HL-60/S4 treated with phorbol 12-myristate 13-acetate at 8.2 ng/mL for 4 days and 3 days (cell line): ENCODE measurements around the gene CER1.
"Not testable (repeated sequence)": the region's sequence is repeated elsewhere in the genome, so short reads cannot be mapped to it uniquely, and the experiment has no call there.

Experiments used
- in situ Hi-C: fragments of 300-500 bp; cut with MboI; formaldehyde crosslinking; loops from 2 replicates; pipeline ENCODE4 v1.15.0; 2022; ENCODE audit warnings: low sequenced_read_pairs

The CER1 gene

DNA sequence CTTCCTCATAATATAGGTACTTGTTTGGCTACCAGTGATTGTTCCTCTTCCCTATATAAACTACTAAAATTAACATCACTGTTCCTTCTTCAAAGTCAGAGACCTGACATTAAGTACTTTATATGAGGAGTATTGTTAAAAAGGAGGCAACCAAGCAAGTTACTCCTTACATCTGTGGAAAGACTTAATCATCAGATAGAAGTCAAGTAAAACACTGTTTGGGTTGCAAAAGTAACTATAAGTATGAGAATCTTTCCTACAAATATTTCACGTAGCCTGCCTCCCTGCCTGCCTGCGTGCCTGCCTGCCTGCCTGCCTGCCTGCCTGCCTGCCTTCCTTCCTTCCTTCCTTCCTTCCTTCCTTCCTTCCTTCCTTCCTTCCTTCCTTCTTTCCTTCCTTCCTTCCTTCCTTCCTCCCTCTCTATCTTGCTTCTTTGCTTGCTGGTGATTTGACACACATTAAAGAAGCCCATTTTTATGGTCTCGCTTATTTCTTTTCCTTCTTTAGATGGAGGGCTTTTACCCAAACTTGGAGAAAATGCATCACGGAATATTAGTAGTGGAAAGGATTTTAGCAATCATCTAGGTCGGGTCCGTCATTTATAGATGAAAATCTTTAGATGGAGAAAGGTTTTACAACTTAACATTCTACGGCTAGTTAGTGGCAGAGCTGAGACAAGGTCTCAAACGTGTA lies 3.2 kb downstream of the CER1 start:
- in situ Hi-C loops = no loop called here

GRCh38 chr9:14715102-14715501 lies 7.4 kb downstream of the CER1 start:
- in situ Hi-C loops = no loop called here

DNA sequence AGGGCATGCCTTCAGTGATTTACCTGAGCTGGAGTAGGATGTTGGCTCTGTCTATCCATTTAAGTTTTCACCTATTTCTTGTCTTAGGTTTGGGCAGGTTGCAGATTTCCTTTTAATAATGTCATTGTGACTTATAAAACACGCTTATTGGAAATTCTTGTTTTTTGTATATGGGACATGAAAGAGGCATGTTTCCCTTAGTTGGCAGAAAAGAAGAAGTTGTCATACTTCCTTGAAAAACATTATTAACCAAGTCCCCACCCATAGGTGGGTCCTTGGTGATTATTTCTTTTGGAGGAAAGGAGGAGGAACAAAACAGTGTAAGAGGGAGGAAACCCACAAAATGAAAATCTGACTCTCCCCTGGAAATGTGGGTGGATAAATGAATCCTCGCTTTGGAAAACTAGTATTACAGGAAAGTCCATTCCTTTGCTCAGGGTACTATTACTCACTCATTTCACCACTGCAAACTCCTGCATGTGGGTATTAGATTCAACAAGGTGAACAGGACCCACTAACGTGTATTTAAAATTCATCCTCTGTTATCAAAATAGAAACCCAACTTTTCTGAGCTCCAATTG lies 9.3 kb downstream of the CER1 start:
- in situ Hi-C loops = no loop called here

DNA sequence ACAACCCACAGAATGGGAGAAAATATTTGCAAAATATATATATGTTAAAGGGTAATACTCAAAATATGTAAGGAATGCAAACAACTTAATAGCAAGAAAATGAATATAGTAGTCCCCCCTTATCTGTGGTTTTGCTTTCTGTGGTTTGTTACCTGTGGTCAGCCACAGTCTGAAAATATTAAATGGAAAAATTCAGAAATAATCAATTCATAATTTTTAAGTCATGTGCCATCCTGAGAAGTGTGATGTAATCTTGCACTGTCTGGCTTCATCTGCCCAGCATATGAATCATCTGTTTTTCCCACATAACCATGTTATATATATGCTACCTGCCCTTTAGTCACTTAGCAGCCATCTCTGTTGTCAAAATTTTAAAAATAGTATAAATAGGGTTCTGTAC lies 11.7 kb downstream of the CER1 start:
- in situ Hi-C loops = no loop called here

DNA sequence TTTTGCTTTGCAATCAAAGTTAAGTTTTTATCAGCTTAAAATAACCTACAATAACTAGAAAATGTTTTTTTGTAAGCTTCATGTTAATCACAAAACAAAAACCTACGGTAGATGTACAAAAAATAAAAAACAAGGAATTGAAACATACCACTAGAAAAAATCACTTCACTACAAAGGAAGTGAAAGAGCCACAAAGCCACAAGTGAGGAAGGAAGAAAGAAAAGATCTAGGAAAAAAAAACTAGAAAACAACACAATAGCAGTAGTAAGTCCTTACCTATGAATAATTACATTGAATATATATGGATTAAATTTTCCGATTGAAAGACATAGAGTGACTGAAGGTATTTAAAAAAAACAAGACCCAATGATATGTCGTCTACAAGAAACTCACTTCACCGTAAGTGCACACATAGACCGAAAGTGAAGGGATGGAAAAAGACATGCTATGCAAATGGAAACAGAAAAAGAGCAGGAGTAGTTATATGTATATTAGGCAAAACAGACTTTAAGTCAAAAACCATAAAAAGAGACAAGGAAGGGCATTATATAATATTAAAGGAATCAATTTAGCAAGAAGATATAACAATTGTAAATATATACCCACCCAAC lies 15.9 kb downstream of the CER1 start:
- in situ Hi-C loops = no loop called here

DNA sequence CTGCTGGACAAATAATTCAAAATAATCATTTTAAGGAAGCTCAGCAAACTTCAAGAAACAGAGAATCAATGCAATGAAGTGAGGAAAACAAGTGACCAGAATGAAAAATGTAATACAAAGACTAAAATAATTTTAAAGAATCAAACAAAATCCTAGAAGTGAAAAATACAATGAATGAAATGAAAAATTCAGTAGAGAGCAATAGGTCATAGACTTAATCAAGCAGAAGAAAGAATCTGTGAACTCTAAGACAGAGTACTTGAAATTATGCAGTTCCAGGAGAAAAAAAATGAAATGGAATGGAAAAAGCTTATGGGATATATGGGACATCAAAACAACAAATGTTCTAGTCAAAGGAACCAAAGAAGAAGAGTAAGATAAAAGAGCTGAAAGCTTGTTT lies 17.5 kb downstream of the CER1 start:
- in situ Hi-C loops = no loop called here

DNA sequence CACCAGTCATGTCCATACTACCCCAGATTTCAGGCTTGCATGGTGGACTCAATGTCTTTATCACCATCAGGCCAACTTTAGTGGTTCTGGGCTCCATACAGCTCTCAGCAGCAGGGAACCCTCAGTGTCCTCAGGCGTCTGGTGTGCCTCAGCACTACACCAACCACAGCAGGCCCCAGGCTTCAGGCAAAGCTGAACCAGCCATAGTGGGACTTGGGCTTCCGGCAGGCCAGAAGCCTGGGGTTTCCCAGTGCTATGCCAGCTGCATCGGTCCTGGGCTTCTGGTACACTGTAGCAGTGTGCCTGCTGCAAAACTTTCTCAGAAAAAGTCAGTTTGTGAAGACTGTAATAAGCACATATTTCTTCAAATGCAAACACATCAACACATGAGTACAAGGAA lies 18.3 kb downstream of the CER1 start:
- in situ Hi-C loops = no loop called here

GRCh38 chr9:14702200-14702720 lies 20.3 kb downstream of the CER1 start:
- in situ Hi-C loops = no loop called here

DNA sequence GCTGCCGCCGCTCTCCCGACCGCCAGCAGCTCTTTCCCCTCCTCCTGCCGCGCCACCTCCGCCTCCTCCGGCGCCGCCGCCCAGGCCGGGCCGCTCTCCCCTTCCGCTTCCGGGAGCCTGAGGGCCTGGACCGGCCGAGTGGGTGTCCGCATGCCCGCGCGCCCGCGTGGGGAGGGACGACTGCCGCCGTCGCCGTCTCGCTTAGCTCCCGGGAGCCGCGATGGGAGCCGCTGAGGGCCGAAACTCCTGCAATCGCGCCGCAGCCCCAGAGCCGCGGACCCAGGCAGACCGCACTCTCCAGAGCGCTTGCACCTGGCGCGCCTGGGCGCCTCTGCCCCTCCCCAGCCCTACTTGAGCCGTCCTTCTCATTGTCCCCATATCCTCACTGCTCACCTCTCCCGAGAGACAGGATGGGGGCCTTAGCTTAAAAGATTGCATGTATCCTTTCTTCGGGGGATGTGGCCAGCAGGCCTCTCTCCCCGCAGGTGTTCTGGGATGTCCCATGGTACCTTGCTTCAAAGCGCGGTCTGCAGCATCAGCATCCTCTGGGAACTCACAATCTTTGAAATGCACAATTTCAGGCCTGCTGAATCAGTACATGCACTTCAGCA lies 29.2 kb downstream of the CER1 start, which contains the start of gene ZDHHC21:
Gene ZDHHC21, minus strand, starts transcription at position 182 of the 611 bp plus-strand sequence. CDS start 19,092 bp downstream, outside the sequence.
- in situ Hi-C loops = no loop called here

GRCh38 chr9:14692470-14693250 lies 29.9 kb downstream of the CER1 start:
- in situ Hi-C loops = no loop called here

DNA sequence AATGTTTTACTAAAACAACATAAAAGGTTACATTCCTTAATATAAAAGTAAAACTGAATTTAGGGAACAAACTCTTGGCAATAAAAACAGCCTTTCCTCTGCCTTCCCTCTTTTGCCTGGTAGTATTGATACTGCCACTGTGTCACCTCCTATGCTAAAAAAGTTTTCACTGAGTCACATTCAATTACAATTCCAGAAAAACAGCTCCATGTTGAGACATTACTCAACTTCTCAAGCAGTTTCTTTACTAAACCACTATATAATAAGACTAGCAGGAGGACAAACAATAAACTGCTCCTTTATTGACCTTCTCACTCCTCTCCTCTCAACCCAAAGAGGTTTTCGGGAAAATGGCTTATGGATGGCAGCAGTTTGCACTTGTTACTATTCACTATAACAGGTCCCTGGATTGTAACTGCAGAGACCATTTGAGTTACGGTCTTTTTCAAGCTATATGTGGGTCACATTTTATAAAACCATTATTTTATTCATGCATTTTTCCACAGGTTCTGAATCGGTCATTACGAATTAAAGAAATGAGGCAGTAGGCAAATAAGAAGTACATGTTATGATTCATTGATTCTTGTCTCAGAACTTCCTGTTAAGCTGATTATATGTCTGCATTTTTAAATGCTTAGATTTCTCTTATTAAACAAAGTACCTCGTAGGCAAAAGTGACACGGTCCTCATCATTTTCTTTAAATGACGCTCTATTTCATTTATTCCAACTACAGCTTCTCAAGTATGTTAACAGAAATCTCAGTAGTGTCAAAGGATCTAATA lies 31.4 kb downstream of the CER1 start:
- in situ Hi-C loops = no loop called here

GRCh38 chr9:14687042-14687719 lies 35.4 kb downstream of the CER1 start:
- in situ Hi-C loops = no loop called here

GRCh38 chr9:14686168-14686567 lies 36.4 kb downstream of the CER1 start:
- in situ Hi-C loops = no loop called here

GRCh38 chr9:14682616-14683015 lies 39.9 kb downstream of the CER1 start:
- in situ Hi-C loops = not testable (repeated sequence)

DNA sequence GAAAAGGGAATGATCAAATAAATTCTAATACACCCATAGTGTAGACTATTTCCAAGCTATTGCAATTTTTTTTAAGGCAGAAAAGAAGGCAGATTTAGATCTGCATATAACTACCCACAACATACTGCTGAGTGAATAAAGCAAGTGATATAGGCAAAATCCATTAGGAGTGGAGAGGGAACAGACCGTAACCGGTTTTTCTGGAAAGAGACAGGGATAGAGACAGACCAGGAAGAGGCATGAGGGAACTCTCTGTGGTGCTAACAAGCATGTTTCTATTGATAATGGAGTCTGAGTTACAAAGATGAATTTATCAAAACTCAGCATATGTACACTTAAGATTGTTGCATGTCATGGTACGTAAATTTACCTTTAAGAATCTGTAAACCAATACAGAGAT lies 43.8 kb downstream of the CER1 start:
- in situ Hi-C loops = no loop called here

- in situ Hi-C loops = no loop called here
These were observed 44.7 kb downstream of the CER1 start for GRCh38 chr9:14677872-14678271.

DNA sequence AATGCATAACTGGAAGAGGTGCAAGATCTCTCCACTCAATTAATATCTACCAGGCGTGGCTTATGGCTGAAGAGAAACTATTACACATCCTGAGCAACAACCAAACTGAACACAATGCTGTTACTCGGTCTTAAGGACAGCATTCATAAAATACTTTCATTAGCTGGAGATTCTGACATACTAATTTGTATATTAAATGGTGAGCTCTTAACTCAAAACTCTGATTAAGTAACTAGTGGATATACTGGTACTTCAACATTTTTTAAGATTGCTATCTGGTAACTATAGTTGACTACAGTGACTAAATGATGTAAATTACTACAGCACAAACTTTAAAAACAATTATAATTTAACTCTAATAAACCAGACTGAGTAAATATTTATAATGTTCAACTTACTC lies 45.1 kb downstream of the CER1 start:
- in situ Hi-C loops = no loop called here

DNA sequence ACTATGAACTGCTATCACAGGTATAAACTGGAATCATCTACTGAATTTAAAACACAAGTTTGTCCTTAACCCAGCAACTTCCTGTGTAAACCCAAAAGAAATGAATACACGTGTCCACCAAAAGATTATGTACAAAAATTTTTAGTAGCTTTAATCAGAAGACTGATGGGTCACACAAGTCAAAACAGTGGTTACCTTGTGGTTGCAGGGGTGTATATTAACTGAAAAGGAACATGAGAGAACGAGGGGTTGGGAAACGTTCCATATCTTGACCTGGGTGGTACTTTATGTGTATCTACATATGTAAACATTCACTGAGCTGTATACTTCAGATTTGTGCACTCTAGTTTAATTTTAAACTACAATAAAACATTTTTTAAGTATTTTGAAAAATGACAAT lies 47.9 kb downstream of the CER1 start:
- in situ Hi-C loops = no loop called here

DNA sequence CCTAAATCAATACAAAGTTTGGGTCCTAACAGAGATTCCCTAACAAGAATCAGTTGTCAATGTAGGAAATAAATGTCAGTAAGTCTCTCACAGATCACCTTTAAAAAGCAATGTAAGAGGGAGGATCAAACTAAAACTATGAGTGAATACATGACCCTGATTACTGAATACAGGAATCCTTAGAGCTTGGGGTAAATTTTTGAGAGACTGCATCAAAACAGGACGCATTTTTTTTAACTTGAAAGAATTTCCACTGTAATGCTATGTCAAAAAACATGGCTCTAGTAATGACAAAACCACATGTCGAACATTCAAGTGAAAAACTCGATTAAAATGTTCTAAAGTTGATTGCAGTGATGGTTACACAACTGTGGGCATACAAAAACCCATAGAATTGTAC lies 51.2 kb downstream of the CER1 start:
- in situ Hi-C loops = no loop called here

DNA sequence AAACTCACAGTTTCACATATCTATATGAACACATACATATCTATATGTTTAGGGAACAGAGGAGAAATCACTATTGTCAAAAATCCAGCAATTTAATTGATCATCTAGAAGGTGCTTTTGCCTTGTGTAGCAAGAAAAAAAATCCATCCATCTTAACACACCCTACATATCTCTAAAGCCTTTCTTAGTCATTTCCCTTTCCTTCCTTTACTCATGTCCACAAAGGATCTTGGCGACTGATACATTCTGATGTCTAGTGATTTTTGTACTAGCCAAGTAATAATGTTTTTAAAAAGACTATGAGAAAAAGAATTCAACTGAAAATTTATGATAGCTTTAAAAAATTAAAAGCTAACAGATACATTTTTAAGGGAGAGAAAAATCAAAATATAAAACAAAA lies 51.8 kb downstream of the CER1 start:
- in situ Hi-C loops = no loop called here
